Stimulated activated CD4-positive, alpha-beta T cell treated with anti-CD3 and anti-CD28 coated beads, Interleukin-2, amount 100 ng/mL, for 24 hours (primary cell): ENCODE data around the gene SH2D3A.
"Not testable (repeated sequence)": the region's sequence is repeated elsewhere in the genome, so short reads cannot be mapped to it uniquely, and the experiment has no call there.

ENCODE experiments used
- DNase-seq, 2 donors: peaks; one replicate each; pipeline ENCODE4 v3.0.0-alpha.2; 2020

SH2D3A gene

GRCh38 chr19:6719540-6719861 lies 47.7 kb downstream of the SH2D3A start:
- DNase-seq = no peak

GRCh38 chr19:6718741-6719539 lies 48.3 kb downstream of the SH2D3A start:
- peak; percentile 30 to 36 for DNase-seq

GRCh38 chr19:6718111-6718740 lies 49.0 kb downstream of the SH2D3A start:
- DNase-seq = no peak

- no peak for DNase-seq
Observed at GRCh38 chr19:6717441-6717971, 49.7 kb downstream of the SH2D3A start.

- no peak for DNase-seq
Observed at GRCh38 chr19:6717036-6717435, 50.2 kb downstream of the SH2D3A start.

- DNase-seq = no peak
Observed at GRCh38 chr19:6716610-6716970, 50.6 kb downstream of the SH2D3A start.

- no peak for DNase-seq
Observed at GRCh38 chr19:6714749-6715555, 52.3 kb downstream of the SH2D3A start.

- no peak for DNase-seq
Observed at GRCh38 chr19:6713773-6714692, 53.2 kb downstream of the SH2D3A start.

GRCh38 chr19:6712692-6713670 lies 54.3 kb downstream of the SH2D3A start:
- DNase-seq = no peak

GRCh38 chr19:6712231-6712630 lies 55.0 kb downstream of the SH2D3A start:
- DNase-seq = no peak

GRCh38 chr19:6711605-6712004 lies 55.6 kb downstream of the SH2D3A start:
- no peak for DNase-seq

GRCh38 chr19:6711078-6711361 lies 56.2 kb downstream of the SH2D3A start:
- no peak for DNase-seq

GRCh38 chr19:6710273-6711077 lies 56.8 kb downstream of the SH2D3A start:
- no peak for DNase-seq

- no peak for DNase-seq
Observed at GRCh38 chr19:6709549-6709948, 57.7 kb downstream of the SH2D3A start.

- not testable (repeated sequence) for DNase-seq
Observed at GRCh38 chr19:6708913-6709312, 58.3 kb downstream of the SH2D3A start.

GRCh38 chr19:6708346-6708745 lies 58.9 kb downstream of the SH2D3A start:
- DNase-seq = no peak

GRCh38 chr19:6707658-6708018 lies 59.6 kb downstream of the SH2D3A start:
- no peak for DNase-seq

GRCh38 chr19:6707011-6707657 lies 60.1 kb downstream of the SH2D3A start:
- no peak for DNase-seq

GRCh38 chr19:6706633-6706958 lies 60.6 kb downstream of the SH2D3A start:
- no peak for DNase-seq

- DNase-seq = no peak
Observed at GRCh38 chr19:6705931-6706632, 61.2 kb downstream of the SH2D3A start.
